T-cell (primary cell): Measurements from ENCODE around the gene FHIT. TPM values are rescaled to one million over a fixed set of nuclear protein-coding genes. Genes with fewer than 3 reads are reported as not detected.

Experiments
- ATAC-seq, 4 experiments: fragments of 200-7000 bp in 3 of 4; fragments of 150-1000 bp in 1 of 4; cut with Tn5 transposase; replicated peaks in 1 of 4; 1 replicate in 3 of 4; 2 replicates in 1 of 4; pipeline ENCODE4 v1.10.0; 2021; ENCODE audit warnings: moderate library complexity in 3 of 4, mild to moderate bottlenecking in 2 of 4, moderate number of reproducible peaks in 1 of 4
- CTCF ChIA-PET, 2 donors: fragments of 300-600 bp; sonication (Branson Sonifier 250); formaldehyde crosslinking; loops; one replicate each; lab custom pipeline; 2022; ENCODE audit warnings: antibody characterized with exemption in 2 of 2; lab: Charles Lee
- POLR2A ChIA-PET, 2 donors: fragments of 300-600 bp; sonication (Branson Sonifier 250); formaldehyde crosslinking; loops; one replicate each; lab custom pipeline; 2022; ENCODE audit warnings: antibody characterized with exemption in 2 of 2; lab: Charles Lee
- DNase-seq, 35 experiments: peaks; one replicate each; pipeline versions ENCODE4 v3.0.0 to v3.0.0-alpha.2; 2013 to 2023
- H3K27ac ChIP-seq: one replicate; pipeline ENCODE4 v1.5.1; 2013; ENCODE audit warnings: low read length
- H3K27me3 ChIP-seq, 2 experiments: replicated peaks in 1 of 2; 1 replicate in 1 of 2; 2 replicates in 1 of 2; pipeline versions ENCODE4 v1.6.1 to v1.7.0; 2013; ENCODE audit warnings: low read length in 1 of 2, mixed read lengths in 1 of 2; ENCODE audit not compliant: control insufficient read depth in 2 of 2, insufficient read depth in 2 of 2; ENCODE audit errors: extremely low read depth in 1 of 2
- H3K36me3 ChIP-seq, 2 donors: 1 replicate in 1 of 2; 2 replicates in 1 of 2; pipeline versions ENCODE4 v1.6.1 to v1.7.0; 2013; ENCODE audit warnings: low read length in 1 of 2; ENCODE audit not compliant: control insufficient read depth in 2 of 2, insufficient read depth in 1 of 2; ENCODE audit errors: extremely low read depth in 1 of 2
- H3K4me1 ChIP-seq, 2 experiments: 1 replicate in 1 of 2; 2 replicates in 1 of 2; pipeline versions ENCODE4 v1.6.1 to v1.7.0; 2013; ENCODE audit warnings: low read length in 2 of 2, mixed read lengths in 1 of 2; ENCODE audit not compliant: insufficient read depth in 2 of 2, control insufficient read depth in 1 of 2; ENCODE audit errors: extremely low read depth in 1 of 2
- H3K4me3 ChIP-seq, 2 donors: 1 replicate in 1 of 2; 2 replicates in 1 of 2; pipeline versions ENCODE4 v1.5.1 to v1.7.0; 2013; ENCODE audit warnings: mild to moderate bottlenecking in 2 of 2, low read length in 1 of 2, moderate library complexity in 1 of 2; ENCODE audit not compliant: control insufficient read depth in 1 of 2; ENCODE audit errors: extremely low read depth in 1 of 2
- H3K9me3 ChIP-seq: 2 replicates; pipeline ENCODE4 v1.7.0; 2013
- H3K27ac Mint-ChIP-seq, 2 donors: one replicate each; pipeline ENCODE4 v1.8.0; 2020 to 2021; ENCODE audit warnings: mild to moderate bottlenecking in 2 of 2, mixed read lengths in 2 of 2
- H3K27me3 Mint-ChIP-seq, 2 donors: one replicate each; pipeline ENCODE4 v1.8.0; 2021 to 2022; ENCODE audit warnings: mixed read lengths in 2 of 2
- H3K36me3 Mint-ChIP-seq: one replicate; pipeline ENCODE4 v1.8.0; 2021; ENCODE audit warnings: mixed read lengths
- H3K4me1 Mint-ChIP-seq, 3 donors: one replicate each; pipeline ENCODE4 v1.8.0; 2020 to 2022; ENCODE audit warnings: mixed read lengths in 3 of 3, mild to moderate bottlenecking in 1 of 3
- H3K4me3 Mint-ChIP-seq, 3 donors: one replicate each; pipeline ENCODE4 v1.8.0; 2020 to 2022; ENCODE audit warnings: mild to moderate bottlenecking in 3 of 3, mixed read lengths in 3 of 3, moderate library complexity in 3 of 3
- H3K9me3 Mint-ChIP-seq, 3 donors: one replicate each; pipeline ENCODE4 v1.8.0; 2020 to 2022; ENCODE audit warnings: mixed read lengths in 3 of 3
- WGBS: methylation state at CpG from one replicate; pipeline ENCODE4 v1.1.5; 2013; ENCODE audit warnings: missing lambda C conversion rate; ENCODE audit not compliant: insufficient coverage; 5-methylcytosine and 5-hydroxymethylcytosine counted together
- total RNA-seq, 35 experiments: library from RNA in 6 of 35; stranded (reverse) in 6 of 35; fragments of 120-200 nt in 1 of 35; gene quantifications; one replicate each; pipeline versions ENCODE4 v1.2.1 to v1.2.4 and lab custom pipeline; 2013 to 2026

Gene FHIT
- total RNA-seq, 5 donors from 2014 or later (not counting 1 experiment from before 2014, with no cell fraction given) = 33.1 to 197 (median 78.3) TPM

- DNase-seq = no peak
- H3K27me3 Mint-ChIP-seq = no peaks in the 10 kb centered on the region
- POLR2A ChIA-PET = no interaction called here
- no peak overlapping the region for H3K4me3 Mint-ChIP-seq
- no peaks in the 10 kb centered on the region for H3K27me3 ChIP-seq
- WGBS = 75% methylated on average over 3 of the region's 10 CpGs
- no peak overlapping the region for H3K4me3 ChIP-seq
- no peak overlapping the region for H3K27ac ChIP-seq
- H3K9me3 ChIP-seq = no peaks in the 10 kb centered on the region
- H3K9me3 Mint-ChIP-seq = peaks cover 6 to 30% (median 10%) of the 10 kb centered on the region in 3 donors
- H3K36me3 ChIP-seq = no peaks in the 10 kb centered on the region
- peaks cover 17% of the 10 kb centered on the region for H3K36me3 Mint-ChIP-seq
- CTCF ChIA-PET = no interaction called here
- ATAC-seq = no peak
- no peak overlapping the region for H3K27ac Mint-ChIP-seq
- no peaks in the 10 kb centered on the region for H3K4me1 Mint-ChIP-seq
- H3K4me1 ChIP-seq = no peaks in the 10 kb centered on the region
These were observed 208.1 kb downstream of the FHIT start for GRCh38 chr3:61043156-61043555.

GRCh38 chr3:61040618-61041017 lies 210.6 kb downstream of the FHIT start:
- Mint-ChIP-seq H3K4me3 (no peak overlapping the region), H3K36me3 (peaks cover 17% of the 10 kb centered on the region), H3K9me3 (peaks cover 0 to 24% (median 4%) of the 10 kb centered on the region in 3 donors), H3K27ac (no peak overlapping the region), H3K27me3 (no peaks in the 10 kb centered on the region), H3K4me1 (no peaks in the 10 kb centered on the region)
- DNase-seq = no peak
- POLR2A ChIA-PET = no interaction called here
- Histone ChIP-seq H3K9me3 (no peaks in the 10 kb centered on the region), H3K27me3 (no peaks in the 10 kb centered on the region), H3K4me3 (no peak overlapping the region), H3K4me1 (no peaks in the 10 kb centered on the region), H3K27ac (no peak overlapping the region), H3K36me3 (no peaks in the 10 kb centered on the region)
- WGBS = no CpG with 5 or more reads among the region's 2 CpGs
- ATAC-seq = no peak
- CTCF ChIA-PET = no interaction called here

- no peak for DNase-seq
- H3K9me3 Mint-ChIP-seq = peaks cover 0 to 25% (median 5%) of the 10 kb centered on the region in 3 donors
- H3K4me1 ChIP-seq = no peaks in the 10 kb centered on the region
- no peak overlapping the region for H3K27ac ChIP-seq
- no peak for ATAC-seq
- no CpG with 5 or more reads among the region's 1 CpG for WGBS
- H3K36me3 Mint-ChIP-seq = peaks cover 13% of the 10 kb centered on the region
- ChIA-PET POLR2A (no interaction called here), CTCF (no interaction called here)
- H3K27me3 ChIP-seq = no peaks in the 10 kb centered on the region
- H3K4me1 Mint-ChIP-seq = no peaks in the 10 kb centered on the region
- no peak overlapping the region for H3K27ac Mint-ChIP-seq
- H3K4me3 Mint-ChIP-seq = no peak overlapping the region
- no peak overlapping the region for H3K4me3 ChIP-seq
- no peaks in the 10 kb centered on the region for H3K27me3 Mint-ChIP-seq
- H3K9me3 ChIP-seq = peaks cover 2% of the 10 kb centered on the region
- no peaks in the 10 kb centered on the region for H3K36me3 ChIP-seq
These were observed 215.7 kb downstream of the FHIT start for GRCh38 chr3:61035573-61035972.

- no peaks in the 10 kb centered on the region for H3K27me3 Mint-ChIP-seq
- Histone ChIP-seq H3K27ac (no peak overlapping the region), H3K27me3 (no peaks in the 10 kb centered on the region), H3K4me1 (no peaks in the 10 kb centered on the region), H3K36me3 (no peaks in the 10 kb centered on the region), H3K4me3 (no peak overlapping the region), H3K9me3 (peaks cover 2% of the 10 kb centered on the region)
- H3K9me3 Mint-ChIP-seq = peaks cover 2 to 13% (median 3%) of the 10 kb centered on the region in 3 donors
- no peaks in the 10 kb centered on the region for H3K4me1 Mint-ChIP-seq
- WGBS = 67% methylated on average over 3 of the region's 5 CpGs
- H3K36me3 Mint-ChIP-seq = peaks cover 5% of the 10 kb centered on the region
- no peak overlapping the region for H3K27ac Mint-ChIP-seq
- no peak for DNase-seq
- ATAC-seq = no peak
- H3K4me3 Mint-ChIP-seq = no peak overlapping the region
- POLR2A ChIA-PET = no interaction called here
- CTCF ChIA-PET = no interaction called here
These were observed 218.3 kb downstream of the FHIT start for GRCh38 chr3:61032991-61033390.

GRCh38 chr3:61031503-61031902 lies 219.7 kb downstream of the FHIT start:
- H3K36me3 Mint-ChIP-seq = peaks cover 5% of the 10 kb centered on the region
- WGBS = no CpG with 5 or more reads among the region's 2 CpGs
- ATAC-seq (no peak), DNase-seq (no peak)
- Histone ChIP-seq H3K9me3 (peaks cover 2% of the 10 kb centered on the region), H3K27me3 (no peaks in the 10 kb centered on the region), H3K4me1 (no peaks in the 10 kb centered on the region), H3K27ac (no peak overlapping the region), H3K4me3 (no peak overlapping the region), H3K36me3 (no peaks in the 10 kb centered on the region)
- no peak overlapping the region for H3K27ac Mint-ChIP-seq
- POLR2A ChIA-PET = no interaction called here
- CTCF ChIA-PET = no interaction called here
- H3K4me1 Mint-ChIP-seq = no peaks in the 10 kb centered on the region
- peaks cover 2 to 13% (median 3%) of the 10 kb centered on the region in 3 donors for H3K9me3 Mint-ChIP-seq
- no peak overlapping the region for H3K4me3 Mint-ChIP-seq
- no peaks in the 10 kb centered on the region for H3K27me3 Mint-ChIP-seq

GRCh38 chr3:61030469-61031035 lies 220.7 kb downstream of the FHIT start:
- ATAC-seq (no peak), DNase-seq (no peak)
- H3K27me3 ChIP-seq = no peaks in the 10 kb centered on the region
- H3K4me3 Mint-ChIP-seq = no peak overlapping the region
- H3K9me3 Mint-ChIP-seq = peaks cover 2 to 13% (median 3%) of the 10 kb centered on the region in 3 donors
- ChIA-PET CTCF (no interaction called here), POLR2A (no interaction called here)
- peaks cover 2% of the 10 kb centered on the region for H3K9me3 ChIP-seq
- H3K27me3 Mint-ChIP-seq = no peaks in the 10 kb centered on the region
- H3K4me1 ChIP-seq = no peaks in the 10 kb centered on the region
- 88% methylated on average over 1 of the region's 4 CpGs for WGBS
- no peak overlapping the region for H3K27ac ChIP-seq
- no peak overlapping the region for H3K4me3 ChIP-seq
- no peak overlapping the region for H3K27ac Mint-ChIP-seq
- no peaks in the 10 kb centered on the region for H3K4me1 Mint-ChIP-seq
- no peaks in the 10 kb centered on the region for H3K36me3 ChIP-seq
- H3K36me3 Mint-ChIP-seq = peaks cover 5% of the 10 kb centered on the region
